WTC11 (cell line): ENCODE measurements around the gene KLHL4.

ENCODE experiments used
- ZNF121 ChIP-seq: sonication (generic); formaldehyde crosslinking; IDR thresholded peaks from 2 replicates; pipeline ENCODE4 v1.8.0; 2023; ENCODE audit warnings: missing genetic modification reagents
- TF ChIP-seq, protein P1 (sequence below): fragments of 200-600 bp; IDR thresholded peaks from 2 replicates; pipeline ENCODE4 v1.8.0; 2022; ENCODE audit warnings: antibody characterized with exemption
- TF ChIP-seq, protein P2 (sequence below): sonication (generic); formaldehyde crosslinking; IDR thresholded peaks from 2 replicates; pipeline ENCODE4 v1.8.0; 2022; ENCODE audit warnings: missing genetic modification reagents

DNA sequence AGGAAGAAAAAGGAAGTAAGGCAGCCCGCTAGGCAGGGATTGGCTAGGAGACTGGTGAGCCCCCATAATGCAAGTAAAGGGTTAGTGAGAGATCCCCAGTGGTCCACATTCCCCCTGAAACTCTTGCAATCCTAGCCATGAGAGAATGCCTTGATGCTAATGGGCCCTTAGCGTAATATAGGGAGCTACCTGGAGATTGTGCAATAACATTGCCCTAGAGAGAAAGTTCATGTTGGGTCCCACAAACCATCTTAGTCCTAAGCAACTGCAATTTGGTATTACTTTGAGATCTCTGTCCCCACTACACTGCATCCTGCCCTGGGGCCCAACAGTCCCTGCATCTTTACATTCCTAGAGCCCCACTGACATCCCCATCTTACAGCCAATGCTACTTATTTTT is 188.5 kb downstream of the KLHL4 start:
- TF ChIP-seq, protein P1, sequence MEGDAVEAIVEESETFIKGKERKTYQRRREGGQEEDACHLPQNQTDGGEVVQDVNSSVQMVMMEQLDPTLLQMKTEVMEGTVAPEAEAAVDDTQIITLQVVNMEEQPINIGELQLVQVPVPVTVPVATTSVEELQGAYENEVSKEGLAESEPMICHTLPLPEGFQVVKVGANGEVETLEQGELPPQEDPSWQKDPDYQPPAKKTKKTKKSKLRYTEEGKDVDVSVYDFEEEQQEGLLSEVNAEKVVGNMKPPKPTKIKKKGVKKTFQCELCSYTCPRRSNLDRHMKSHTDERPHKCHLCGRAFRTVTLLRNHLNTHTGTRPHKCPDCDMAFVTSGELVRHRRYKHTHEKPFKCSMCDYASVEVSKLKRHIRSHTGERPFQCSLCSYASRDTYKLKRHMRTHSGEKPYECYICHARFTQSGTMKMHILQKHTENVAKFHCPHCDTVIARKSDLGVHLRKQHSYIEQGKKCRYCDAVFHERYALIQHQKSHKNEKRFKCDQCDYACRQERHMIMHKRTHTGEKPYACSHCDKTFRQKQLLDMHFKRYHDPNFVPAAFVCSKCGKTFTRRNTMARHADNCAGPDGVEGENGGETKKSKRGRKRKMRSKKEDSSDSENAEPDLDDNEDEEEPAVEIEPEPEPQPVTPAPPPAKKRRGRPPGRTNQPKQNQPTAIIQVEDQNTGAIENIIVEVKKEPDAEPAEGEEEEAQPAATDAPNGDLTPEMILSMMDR, result no peak
- TF ChIP-seq, protein P2, sequence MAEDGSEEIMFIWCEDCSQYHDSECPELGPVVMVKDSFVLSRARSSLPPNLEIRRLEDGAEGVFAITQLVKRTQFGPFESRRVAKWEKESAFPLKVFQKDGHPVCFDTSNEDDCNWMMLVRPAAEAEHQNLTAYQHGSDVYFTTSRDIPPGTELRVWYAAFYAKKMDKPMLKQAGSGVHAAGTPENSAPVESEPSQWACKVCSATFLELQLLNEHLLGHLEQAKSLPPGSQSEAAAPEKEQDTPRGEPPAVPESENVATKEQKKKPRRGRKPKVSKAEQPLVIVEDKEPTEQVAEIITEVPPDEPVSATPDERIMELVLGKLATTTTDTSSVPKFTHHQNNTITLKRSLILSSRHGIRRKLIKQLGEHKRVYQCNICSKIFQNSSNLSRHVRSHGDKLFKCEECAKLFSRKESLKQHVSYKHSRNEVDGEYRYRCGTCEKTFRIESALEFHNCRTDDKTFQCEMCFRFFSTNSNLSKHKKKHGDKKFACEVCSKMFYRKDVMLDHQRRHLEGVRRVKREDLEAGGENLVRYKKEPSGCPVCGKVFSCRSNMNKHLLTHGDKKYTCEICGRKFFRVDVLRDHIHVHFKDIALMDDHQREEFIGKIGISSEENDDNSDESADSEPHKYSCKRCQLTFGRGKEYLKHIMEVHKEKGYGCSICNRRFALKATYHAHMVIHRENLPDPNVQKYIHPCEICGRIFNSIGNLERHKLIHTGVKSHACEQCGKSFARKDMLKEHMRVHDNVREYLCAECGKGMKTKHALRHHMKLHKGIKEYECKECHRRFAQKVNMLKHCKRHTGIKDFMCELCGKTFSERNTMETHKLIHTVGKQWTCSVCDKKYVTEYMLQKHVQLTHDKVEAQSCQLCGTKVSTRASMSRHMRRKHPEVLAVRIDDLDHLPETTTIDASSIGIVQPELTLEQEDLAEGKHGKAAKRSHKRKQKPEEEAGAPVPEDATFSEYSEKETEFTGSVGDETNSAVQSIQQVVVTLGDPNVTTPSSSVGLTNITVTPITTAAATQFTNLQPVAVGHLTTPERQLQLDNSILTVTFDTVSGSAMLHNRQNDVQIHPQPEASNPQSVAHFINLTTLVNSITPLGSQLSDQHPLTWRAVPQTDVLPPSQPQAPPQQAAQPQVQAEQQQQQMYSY, result no peak
- no peak for TF ChIP-seq ZNF121
